HepG2 (cell line): ENCODE data around the gene DDN. TPM values are rescaled to one million over a fixed set of nuclear protein-coding genes. Genes with fewer than 3 reads are reported as not detected.

ENCODE experiments used
- BORCS8-MEF2B ChIP-seq: sonication (generic); formaldehyde crosslinking; IDR thresholded peaks from 2 replicates; pipeline ENCODE4 v1.8.0; 2022; ENCODE audit warnings: mild to moderate bottlenecking, missing genetic modification reagents
- CEBPB ChIP-seq: IDR thresholded peaks from 2 replicates; pipeline ENCODE4 v1.6.1; 2011; ENCODE audit warnings: low read depth, low read length, improper control_type of control experiment, borderline replicate concordance
- FOXK2 ChIP-seq: fragments of 450-650 bp; IDR thresholded peaks from 2 replicates; pipeline ENCODE4 v1.6.1; 2016
- KLF15 ChIP-seq: sonication (generic); formaldehyde crosslinking; IDR thresholded peaks from 2 replicates; pipeline ENCODE4 v1.8.1; 2023; ENCODE audit warnings: borderline replicate concordance, mild to moderate bottlenecking, inconsistent platforms, missing genetic modification reagents, mixed read lengths
- PHB2 ChIP-seq: fragments of 450-650 bp; IDR thresholded peaks from 2 replicates; pipeline ENCODE4 v1.6.1; 2018; ENCODE audit not compliant: partially characterized antibody
- PRMT3 ChIP-seq: sonication (generic); formaldehyde crosslinking; IDR thresholded peaks from 2 replicates; pipeline ENCODE4 v1.8.1; 2022; ENCODE audit warnings: low read depth, mild to moderate bottlenecking, moderate library complexity, missing genetic modification reagents, borderline replicate concordance
- RARG ChIP-seq: sonication (generic); formaldehyde crosslinking; IDR thresholded peaks from 2 replicates; pipeline ENCODE4 v1.4.0; 2020; ENCODE audit warnings: low read depth, mild to moderate bottlenecking, missing genetic modification reagents
- SCMH1 ChIP-seq: sonication (generic); formaldehyde crosslinking; IDR thresholded peaks from 2 replicates; pipeline ENCODE4 v1.9.0; 2021; ENCODE audit warnings: missing genetic modification reagents, mild to moderate bottlenecking, borderline replicate concordance
- ZNF138 ChIP-seq: sonication (generic); formaldehyde crosslinking; IDR thresholded peaks from 2 replicates; pipeline ENCODE4 v1.5.0; 2020; ENCODE audit warnings: mild to moderate bottlenecking, low read depth, missing genetic modification reagents
- ZNF264 ChIP-seq: sonication (generic); formaldehyde crosslinking; IDR thresholded peaks from 2 replicates; pipeline ENCODE4 v1.4.0; 2020; ENCODE audit warnings: missing genetic modification reagents
- ZNF333 ChIP-seq: sonication (generic); formaldehyde crosslinking; IDR thresholded peaks from 2 replicates; pipeline ENCODE4 v1.4.0; 2020; ENCODE audit warnings: mild to moderate bottlenecking, missing genetic modification reagents, borderline replicate concordance
- ZNF343 ChIP-seq: sonication (generic); formaldehyde crosslinking; IDR thresholded peaks from 2 replicates; pipeline ENCODE4 v1.4.0; 2020; ENCODE audit warnings: mild to moderate bottlenecking, missing genetic modification reagents
- ZSCAN30 ChIP-seq: sonication (generic); formaldehyde crosslinking; IDR thresholded peaks from 2 replicates; pipeline ENCODE4 v1.5.0; 2020; ENCODE audit warnings: mild to moderate bottlenecking, missing genetic modification reagents
- polyA plus RNA-seq, 8 experiments: library from polyadenylated mRNA; depleted of rRNA in 3 of 8; stranded (reverse) in 7 of 8; unstranded in 1 of 8; fragments of >200 nt; fragmentation: Illumina TruSeq in 4 of 8; extraction: Trizol in 4 of 8; gene quantifications; 2 replicates each; pipeline versions ENCODE4 v1.2.1 to v1.2.3, GENCODE V29; 2011 to 2016; ENCODE audit warnings: low read depth in 4 of 8, missing spikeins in 1 of 8, mixed read lengths in 1 of 8; ENCODE audit not compliant: insufficient read depth in 1 of 8
- total RNA-seq, 5 experiments: library from RNA; depleted of rRNA; stranded (reverse); fragments of >200 nt; fragmentation: Illumina TruSeq; extraction: Trizol; gene quantifications; 2 replicates each; pipeline ENCODE4 v1.2.3, GENCODE V29; 2016; ENCODE audit warnings: low read depth in 1 of 5
- TF ChIP-seq, protein P1 (sequence below): sonication (generic); formaldehyde crosslinking; IDR thresholded peaks from 2 replicates; pipeline ENCODE4 v1.4.0; 2020; ENCODE audit warnings: missing genetic modification reagents, borderline replicate concordance
- TF ChIP-seq, protein P2 (sequence below): sonication (generic); formaldehyde crosslinking; IDR thresholded peaks from 2 replicates; pipeline ENCODE4 v1.8.0; 2022; ENCODE audit warnings: missing genetic modification reagents, mild to moderate bottlenecking, inconsistent platforms, borderline replicate concordance
- TF ChIP-seq, protein P3 (sequence below), 2 experiments: IDR thresholded peaks; 2 replicates each; pipeline ENCODE4 v1.6.1; 2011 to 2012; ENCODE audit warnings: low read length in 2 of 2, borderline replicate concordance in 1 of 2, low read depth in 1 of 2, mild to moderate bottlenecking in 1 of 2, moderate library complexity in 1 of 2

The DDN gene
- total and polyA plus RNA-seq, 2 of the 13 experiments (the other 11 are each of a cell fraction or from before 2014, with no cell fraction given), result 0.24 to 0.53 TPM

DNA sequence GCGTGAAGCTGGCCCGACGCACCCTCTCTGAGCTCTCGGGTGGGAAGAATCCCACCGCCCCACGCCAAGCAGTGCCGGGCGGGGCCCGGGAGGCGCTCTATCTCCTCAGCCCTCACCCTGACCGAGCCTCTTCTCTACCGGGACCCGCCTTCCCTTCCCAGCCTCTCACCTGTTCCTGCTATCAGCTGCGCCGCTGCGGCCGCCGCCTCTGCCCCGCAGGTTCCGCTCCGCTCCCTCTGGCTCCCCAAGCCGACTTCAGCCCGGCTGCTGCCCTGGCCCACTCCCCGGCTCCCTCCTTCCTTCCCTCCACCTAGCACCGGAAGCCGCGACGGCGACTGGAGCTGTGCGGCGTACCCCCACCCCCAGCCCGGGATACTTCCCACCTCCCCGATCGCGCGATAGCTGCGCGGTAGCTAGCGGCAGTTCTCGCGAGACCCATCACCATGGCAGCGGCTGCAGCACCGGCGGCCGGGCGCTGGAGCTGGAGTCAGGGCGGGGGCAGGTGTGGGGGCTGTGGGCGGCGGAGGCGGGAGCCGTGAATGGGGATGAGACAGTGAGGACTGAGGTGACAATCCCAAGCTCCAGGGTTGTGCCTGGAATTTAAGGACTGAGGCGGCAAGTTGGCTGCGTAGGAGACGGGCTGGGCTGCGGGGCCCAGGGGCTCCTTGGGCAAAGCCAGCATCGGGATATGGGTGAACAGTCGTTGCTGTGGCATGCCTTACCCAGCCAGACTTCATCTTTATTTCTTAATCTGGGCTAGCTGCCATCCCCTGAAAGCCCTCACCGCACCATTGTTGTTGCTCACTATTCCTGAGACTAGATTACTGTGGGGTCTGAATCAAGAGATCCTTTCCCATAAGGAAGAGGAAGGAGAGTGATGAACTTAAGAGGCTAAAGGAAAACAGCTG lies 41.8 kb downstream of the DDN start, which contains the start of gene ARF3 (continued):
- TF ChIP-seq KLF15 (CRISPR knock-in tag) (no peak), RARG (CRISPR knock-in tag) (no peak), CEBPB (no peak), PRMT3 (CRISPR knock-in tag) (no peak), ZNF343 (CRISPR knock-in tag) (peak; percentile 54; the same call in 1 of the 2 replicates), PHB2 (no peak), ZNF138 (CRISPR knock-in tag) (0 out of 2 replicates have a peak, but pooled peaks have one; percentile 4), ZNF264 (no peak), ZNF333 (CRISPR knock-in tag) (no peak), FOXK2 (no peak), BORCS8-MEF2B (CRISPR knock-in tag) (no peak), SCMH1 (CRISPR knock-in tag) (no peak), ZSCAN30 (CRISPR knock-in tag) (no peak)
- TF ChIP-seq, protein P1, sequence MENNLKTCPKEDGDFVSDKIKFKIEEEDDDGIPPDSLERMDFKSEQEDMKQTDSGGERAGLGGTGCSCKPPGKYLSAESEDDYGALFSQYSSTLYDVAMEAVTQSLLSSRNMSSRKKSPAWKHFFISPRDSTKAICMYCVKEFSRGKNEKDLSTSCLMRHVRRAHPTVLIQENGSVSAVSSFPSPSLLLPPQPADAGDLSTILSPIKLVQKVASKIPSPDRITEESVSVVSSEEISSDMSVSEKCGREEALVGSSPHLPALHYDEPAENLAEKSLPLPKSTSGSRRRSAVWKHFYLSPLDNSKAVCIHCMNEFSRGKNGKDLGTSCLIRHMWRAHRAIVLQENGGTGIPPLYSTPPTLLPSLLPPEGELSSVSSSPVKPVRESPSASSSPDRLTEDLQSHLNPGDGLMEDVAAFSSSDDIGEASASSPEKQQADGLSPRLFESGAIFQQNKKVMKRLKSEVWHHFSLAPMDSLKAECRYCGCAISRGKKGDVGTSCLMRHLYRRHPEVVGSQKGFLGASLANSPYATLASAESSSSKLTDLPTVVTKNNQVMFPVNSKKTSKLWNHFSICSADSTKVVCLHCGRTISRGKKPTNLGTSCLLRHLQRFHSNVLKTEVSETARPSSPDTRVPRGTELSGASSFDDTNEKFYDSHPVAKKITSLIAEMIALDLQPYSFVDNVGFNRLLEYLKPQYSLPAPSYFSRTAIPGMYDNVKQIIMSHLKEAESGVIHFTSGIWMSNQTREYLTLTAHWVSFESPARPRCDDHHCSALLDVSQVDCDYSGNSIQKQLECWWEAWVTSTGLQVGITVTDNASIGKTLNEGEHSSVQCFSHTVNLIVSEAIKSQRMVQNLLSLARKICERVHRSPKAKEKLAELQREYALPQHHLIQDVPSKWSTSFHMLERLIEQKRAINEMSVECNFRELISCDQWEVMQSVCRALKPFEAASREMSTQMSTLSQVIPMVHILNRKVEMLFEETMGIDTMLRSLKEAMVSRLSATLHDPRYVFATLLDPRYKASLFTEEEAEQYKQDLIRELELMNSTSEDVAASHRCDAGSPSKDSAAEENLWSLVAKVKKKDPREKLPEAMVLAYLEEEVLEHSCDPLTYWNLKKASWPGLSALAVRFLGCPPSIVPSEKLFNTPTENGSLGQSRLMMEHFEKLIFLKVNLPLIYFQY (CRISPR knock-in tag), result peak; percentile 70; the same call in 1 of the 2 replicates
- TF ChIP-seq, protein P2, sequence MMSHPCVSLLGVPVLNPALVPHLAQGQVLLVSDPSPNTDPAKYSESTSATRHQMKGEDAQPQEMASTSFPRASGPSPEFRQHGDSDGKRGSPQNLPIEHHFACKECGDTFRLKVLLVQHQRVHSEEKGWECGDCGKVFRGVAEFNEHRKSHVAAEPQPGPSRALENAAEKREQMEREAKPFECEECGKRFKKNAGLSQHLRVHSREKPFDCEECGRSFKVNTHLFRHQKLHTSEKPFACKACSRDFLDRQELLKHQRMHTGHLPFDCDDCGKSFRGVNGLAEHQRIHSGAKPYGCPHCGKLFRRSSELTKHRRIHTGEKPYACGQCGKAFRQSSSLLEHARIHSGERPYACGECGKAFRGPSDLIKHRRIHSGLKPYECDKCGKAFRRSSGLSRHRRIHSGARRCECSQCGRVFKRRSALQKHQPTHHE (CRISPR knock-in tag), result 0 out of 2 replicates have a peak, but pooled peaks have one; percentile 13
- TF ChIP-seq, protein P3, sequence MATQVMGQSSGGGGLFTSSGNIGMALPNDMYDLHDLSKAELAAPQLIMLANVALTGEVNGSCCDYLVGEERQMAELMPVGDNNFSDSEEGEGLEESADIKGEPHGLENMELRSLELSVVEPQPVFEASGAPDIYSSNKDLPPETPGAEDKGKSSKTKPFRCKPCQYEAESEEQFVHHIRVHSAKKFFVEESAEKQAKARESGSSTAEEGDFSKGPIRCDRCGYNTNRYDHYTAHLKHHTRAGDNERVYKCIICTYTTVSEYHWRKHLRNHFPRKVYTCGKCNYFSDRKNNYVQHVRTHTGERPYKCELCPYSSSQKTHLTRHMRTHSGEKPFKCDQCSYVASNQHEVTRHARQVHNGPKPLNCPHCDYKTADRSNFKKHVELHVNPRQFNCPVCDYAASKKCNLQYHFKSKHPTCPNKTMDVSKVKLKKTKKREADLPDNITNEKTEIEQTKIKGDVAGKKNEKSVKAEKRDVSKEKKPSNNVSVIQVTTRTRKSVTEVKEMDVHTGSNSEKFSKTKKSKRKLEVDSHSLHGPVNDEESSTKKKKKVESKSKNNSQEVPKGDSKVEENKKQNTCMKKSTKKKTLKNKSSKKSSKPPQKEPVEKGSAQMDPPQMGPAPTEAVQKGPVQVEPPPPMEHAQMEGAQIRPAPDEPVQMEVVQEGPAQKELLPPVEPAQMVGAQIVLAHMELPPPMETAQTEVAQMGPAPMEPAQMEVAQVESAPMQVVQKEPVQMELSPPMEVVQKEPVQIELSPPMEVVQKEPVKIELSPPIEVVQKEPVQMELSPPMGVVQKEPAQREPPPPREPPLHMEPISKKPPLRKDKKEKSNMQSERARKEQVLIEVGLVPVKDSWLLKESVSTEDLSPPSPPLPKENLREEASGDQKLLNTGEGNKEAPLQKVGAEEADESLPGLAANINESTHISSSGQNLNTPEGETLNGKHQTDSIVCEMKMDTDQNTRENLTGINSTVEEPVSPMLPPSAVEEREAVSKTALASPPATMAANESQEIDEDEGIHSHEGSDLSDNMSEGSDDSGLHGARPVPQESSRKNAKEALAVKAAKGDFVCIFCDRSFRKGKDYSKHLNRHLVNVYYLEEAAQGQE (IDR thresholded peaks at IDR 0.05; ENCODE audit: borderline replicate concordance in 1 of 2, low read depth in 1 of 2, low read length in 2 of 2), result no peak
